A673 (cell line): ENCODE measurements around the gene CIDEA.

Source experiments
- EZH2 ChIP-seq: fragments of 200-600 bp; sonication (generic); IDR thresholded peaks from 2 replicates; pipeline ENCODE4 v1.6.1; 2017; ENCODE audit warnings: borderline replicate concordance, low read depth, mild to moderate bottlenecking, mixed read lengths, antibody characterized with exemption, low read length; ENCODE audit not compliant: poor library complexity, severe bottlenecking
- TF ChIP-seq, protein P1 (sequence below): fragments of 300-800, 200-600 bp; sonication (generic); conservative IDR thresholded peaks from 2 replicates; pipeline ENCODE4 v1.5.1; 2017; ENCODE audit warnings: low read depth, mild to moderate bottlenecking, antibody characterized with exemption, low read length, moderate library complexity, mixed read lengths

GRCh38 chr18:12308386-12309100 lies 54.4 kb downstream of the CIDEA start:
- TF ChIP-seq EZH2: no peak
- TF ChIP-seq, protein P1, sequence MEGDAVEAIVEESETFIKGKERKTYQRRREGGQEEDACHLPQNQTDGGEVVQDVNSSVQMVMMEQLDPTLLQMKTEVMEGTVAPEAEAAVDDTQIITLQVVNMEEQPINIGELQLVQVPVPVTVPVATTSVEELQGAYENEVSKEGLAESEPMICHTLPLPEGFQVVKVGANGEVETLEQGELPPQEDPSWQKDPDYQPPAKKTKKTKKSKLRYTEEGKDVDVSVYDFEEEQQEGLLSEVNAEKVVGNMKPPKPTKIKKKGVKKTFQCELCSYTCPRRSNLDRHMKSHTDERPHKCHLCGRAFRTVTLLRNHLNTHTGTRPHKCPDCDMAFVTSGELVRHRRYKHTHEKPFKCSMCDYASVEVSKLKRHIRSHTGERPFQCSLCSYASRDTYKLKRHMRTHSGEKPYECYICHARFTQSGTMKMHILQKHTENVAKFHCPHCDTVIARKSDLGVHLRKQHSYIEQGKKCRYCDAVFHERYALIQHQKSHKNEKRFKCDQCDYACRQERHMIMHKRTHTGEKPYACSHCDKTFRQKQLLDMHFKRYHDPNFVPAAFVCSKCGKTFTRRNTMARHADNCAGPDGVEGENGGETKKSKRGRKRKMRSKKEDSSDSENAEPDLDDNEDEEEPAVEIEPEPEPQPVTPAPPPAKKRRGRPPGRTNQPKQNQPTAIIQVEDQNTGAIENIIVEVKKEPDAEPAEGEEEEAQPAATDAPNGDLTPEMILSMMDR: no peak
